ENCODE measurements around the gene SOX4. TPM values are rescaled to one million over a fixed set of nuclear protein-coding genes. Genes with fewer than 3 reads are reported as not detected.

SOX4 gene
- total RNA-seq, 2 donors from 2014 or later: 3.1 to 5.1 TPM

GRCh38 chr6:21605166-21605565, 11.6 kb downstream of the SOX4 start:
- Histone ChIP-seq H3K4me1 (no peaks in the 10 kb centered on the region), H3K9me3 (no peaks in the 10 kb centered on the region), H3K4me3 (no peak overlapping the region), H3K27ac (no peak overlapping the region), H3K27me3 (no peaks in the 10 kb centered on the region), H3K36me3 (no peaks in the 10 kb centered on the region)
- no peak for TF ChIP-seq CTCF (IDR thresholded peaks at IDR 0.05)
- DNase-seq (ENCODE audit: low spot score): no peak

GRCh38 chr6:21608601-21609000, 15.1 kb downstream of the SOX4 start:
- TF ChIP-seq CTCF (IDR thresholded peaks at IDR 0.05): no peak
- Histone ChIP-seq H3K4me1 (no peaks in the 10 kb centered on the region), H3K36me3 (no peaks in the 10 kb centered on the region), H3K4me3 (no peak overlapping the region), H3K27me3 (no peaks in the 10 kb centered on the region), H3K9me3 (no peaks in the 10 kb centered on the region), H3K27ac (no peak overlapping the region)
- DNase-seq (ENCODE audit: low spot score): no peak

DNA sequence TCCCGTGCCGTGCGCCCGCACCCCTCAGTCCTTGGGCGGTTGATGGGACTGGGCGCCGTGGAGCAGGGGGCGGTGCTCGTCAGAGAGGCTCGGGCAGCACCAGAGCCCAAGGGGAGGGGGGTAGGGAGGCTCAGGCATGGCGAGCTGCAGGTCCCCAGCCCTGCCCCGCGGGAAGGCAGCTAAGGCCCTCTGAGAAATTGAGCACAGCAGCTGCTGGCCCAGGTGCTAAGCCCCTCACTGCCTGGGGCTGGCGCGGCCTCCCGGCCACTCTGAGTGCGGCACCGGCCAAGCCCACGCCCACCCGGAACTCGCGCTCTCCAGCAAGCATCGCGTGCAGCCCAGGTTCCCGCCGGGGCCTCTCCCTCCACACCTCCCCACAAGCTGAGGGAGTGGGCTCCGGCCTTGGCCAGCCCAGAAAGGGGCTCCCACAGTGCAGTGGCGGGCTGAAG, 16.4 kb downstream of the SOX4 start:
- Histone ChIP-seq H3K27ac (no peak overlapping the region), H3K36me3 (no peaks in the 10 kb centered on the region), H3K4me1 (no peaks in the 10 kb centered on the region), H3K27me3 (no peaks in the 10 kb centered on the region), H3K9me3 (no peaks in the 10 kb centered on the region), H3K4me3 (no peak overlapping the region)
- TF ChIP-seq CTCF (IDR thresholded peaks at IDR 0.05): no peak
- no peak for DNase-seq (ENCODE audit: low spot score)

DNA sequence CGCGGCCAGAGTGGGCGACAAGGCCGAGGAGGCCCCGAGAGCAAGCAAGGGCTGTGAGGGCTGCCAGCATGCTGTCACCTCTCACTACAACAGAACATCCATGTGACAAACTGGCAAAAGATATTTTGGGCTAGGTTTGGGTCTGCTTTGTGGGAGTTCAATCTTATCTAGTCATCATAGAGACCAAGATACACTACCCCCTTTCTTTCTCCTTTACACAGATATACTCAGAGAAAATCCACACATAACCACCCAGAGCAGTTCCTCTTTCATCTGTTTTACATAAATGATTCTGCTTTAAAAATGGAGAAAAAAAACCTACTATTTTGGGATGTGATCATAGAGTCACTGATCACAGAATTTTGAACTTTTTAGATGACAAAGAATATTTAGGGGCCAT, 16.8 kb downstream of the SOX4 start:
- H3K4me1 ChIP-seq: no peaks in the 10 kb centered on the region
- H3K27ac ChIP-seq: no peak overlapping the region
- no peaks in the 10 kb centered on the region for H3K27me3 ChIP-seq
- TF ChIP-seq CTCF (IDR thresholded peaks at IDR 0.05): no peak
- no peak for DNase-seq (ENCODE audit: low spot score)
- H3K4me3 ChIP-seq: no peak overlapping the region
- H3K9me3 ChIP-seq: no peaks in the 10 kb centered on the region
- H3K36me3 ChIP-seq: no peaks in the 10 kb centered on the region

GRCh38 chr6:21611485-21611884, 17.9 kb downstream of the SOX4 start:
- H3K9me3 ChIP-seq: no peaks in the 10 kb centered on the region
- DNase-seq (ENCODE audit: low spot score): no peak
- H3K4me1 ChIP-seq: no peaks in the 10 kb centered on the region
- no peak for TF ChIP-seq CTCF (IDR thresholded peaks at IDR 0.05)
- no peaks in the 10 kb centered on the region for H3K27me3 ChIP-seq
- no peaks in the 10 kb centered on the region for H3K36me3 ChIP-seq
- H3K4me3 ChIP-seq: no peak overlapping the region
- no peak overlapping the region for H3K27ac ChIP-seq

DNA sequence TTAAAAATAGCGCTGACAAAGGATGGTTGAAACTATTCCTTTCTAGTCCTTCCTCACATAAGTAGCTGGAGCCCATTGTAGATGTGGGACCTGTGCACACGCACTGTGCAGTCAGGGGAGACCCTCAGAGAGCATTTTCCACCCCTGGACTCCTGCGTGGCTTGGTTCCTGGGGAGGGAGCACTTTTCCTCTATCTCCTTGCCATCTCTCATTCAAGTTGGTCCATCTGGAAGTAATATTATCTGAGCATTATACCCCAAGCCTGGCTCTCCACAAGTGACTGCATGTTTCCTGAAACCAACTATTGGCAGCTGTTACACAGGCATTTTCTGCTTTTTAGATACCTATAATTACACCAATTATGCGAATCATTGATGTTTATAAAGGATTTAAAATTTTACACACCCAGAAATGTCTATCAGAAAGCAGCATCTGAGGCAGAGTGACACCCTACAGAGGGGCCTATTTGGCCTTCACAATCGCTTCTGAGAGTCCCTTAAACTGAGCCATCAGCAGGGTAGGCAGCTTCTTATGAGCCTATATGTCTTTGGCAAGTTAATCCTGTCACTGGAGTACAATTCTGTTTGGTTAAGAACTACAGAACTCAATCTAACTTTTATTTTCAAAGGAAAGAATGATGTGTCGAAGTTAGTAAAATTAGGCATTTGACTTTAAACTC, 18.7 kb downstream of the SOX4 start:
- Histone ChIP-seq H3K4me1 (no peaks in the 10 kb centered on the region), H3K4me3 (no peak overlapping the region), H3K27ac (no peak overlapping the region), H3K27me3 (no peaks in the 10 kb centered on the region), H3K36me3 (no peaks in the 10 kb centered on the region), H3K9me3 (no peaks in the 10 kb centered on the region)
- no peak for DNase-seq (ENCODE audit: low spot score)
- no peak for TF ChIP-seq CTCF (IDR thresholded peaks at IDR 0.05)
